ENCODE measurements around the gene TNFRSF8. TPM values are rescaled to one million over a fixed set of nuclear protein-coding genes. Genes with fewer than 3 reads are reported as not detected.

The TNFRSF8 gene
- total RNA-seq, 1 experiment from 2014 or later = 7.7 TPM

- no peak for DNase-seq (ENCODE audit: low read depth)
Observed at GRCh38 chr1:12113433-12114339, 50.6 kb downstream of the TNFRSF8 start.

GRCh38 chr1:12114340-12114683 is 51.2 kb downstream of the TNFRSF8 start:
- no peak for DNase-seq (ENCODE audit: low read depth)

GRCh38 chr1:12114916-12115315 is 51.8 kb downstream of the TNFRSF8 start:
- DNase-seq (ENCODE audit: low read depth) = no peak

- DNase-seq (ENCODE audit: low read depth) = no peak
Observed at GRCh38 chr1:12121212-12122003, 58.3 kb downstream of the TNFRSF8 start.

- no peak for DNase-seq (ENCODE audit: low read depth)
Observed at GRCh38 chr1:12123172-12123571, 60.1 kb downstream of the TNFRSF8 start.

- peak; percentile 51 for DNase-seq (ENCODE audit: low read depth)
Observed at GRCh38 chr1:12124693-12125421, 61.8 kb downstream of the TNFRSF8 start.

GRCh38 chr1:12125422-12126355 is 62.6 kb downstream of the TNFRSF8 start:
- DNase-seq (ENCODE audit: low read depth) = no peak

GRCh38 chr1:12126781-12127180 is 63.7 kb downstream of the TNFRSF8 start:
- DNase-seq (ENCODE audit: low read depth) = no peak

- DNase-seq (ENCODE audit: low read depth) = no peak
Observed at GRCh38 chr1:12127206-12127810, 64.2 kb downstream of the TNFRSF8 start.

GRCh38 chr1:12128120-12128519 is 65.0 kb downstream of the TNFRSF8 start:
- no peak for DNase-seq (ENCODE audit: low read depth)

GRCh38 chr1:12129624-12130023 is 66.5 kb downstream of the TNFRSF8 start:
- DNase-seq (ENCODE audit: low read depth) = no peak

- no peak for DNase-seq (ENCODE audit: low read depth)
Observed at GRCh38 chr1:12130466-12131130, 67.5 kb downstream of the TNFRSF8 start.

- peak; percentile 58 for DNase-seq (ENCODE audit: low read depth)
Observed at GRCh38 chr1:12132078-12132477, 69.0 kb downstream of the TNFRSF8 start.

GRCh38 chr1:12134716-12135115 is 71.6 kb downstream of the TNFRSF8 start:
- no peak for DNase-seq (ENCODE audit: low read depth)

- no peak for DNase-seq (ENCODE audit: low read depth)
Observed at GRCh38 chr1:12135612-12136011, 72.5 kb downstream of the TNFRSF8 start.

- DNase-seq (ENCODE audit: low read depth) = no peak
Observed at GRCh38 chr1:12136916-12137610, 74.0 kb downstream of the TNFRSF8 start.

- DNase-seq (ENCODE audit: low read depth) = no peak
Observed at GRCh38 chr1:12138196-12139168, 75.4 kb downstream of the TNFRSF8 start.

GRCh38 chr1:12140016-12140415 is 76.9 kb downstream of the TNFRSF8 start:
- DNase-seq (ENCODE audit: low read depth) = no peak

All from HT1080 (cell line).